Glomerular visceral epithelial cell (primary cell): ENCODE measurements around the gene C4A.
"Not testable (repeated sequence)": the region's sequence is repeated elsewhere in the genome, so short reads cannot be mapped to it uniquely, and the experiment has no call there.

Experiments
- DNase-seq: peaks from one replicate; pipeline ENCODE4 v3.0.0-alpha.2; 2016; ENCODE audit errors: extremely low spot score

C4A gene

DNA sequence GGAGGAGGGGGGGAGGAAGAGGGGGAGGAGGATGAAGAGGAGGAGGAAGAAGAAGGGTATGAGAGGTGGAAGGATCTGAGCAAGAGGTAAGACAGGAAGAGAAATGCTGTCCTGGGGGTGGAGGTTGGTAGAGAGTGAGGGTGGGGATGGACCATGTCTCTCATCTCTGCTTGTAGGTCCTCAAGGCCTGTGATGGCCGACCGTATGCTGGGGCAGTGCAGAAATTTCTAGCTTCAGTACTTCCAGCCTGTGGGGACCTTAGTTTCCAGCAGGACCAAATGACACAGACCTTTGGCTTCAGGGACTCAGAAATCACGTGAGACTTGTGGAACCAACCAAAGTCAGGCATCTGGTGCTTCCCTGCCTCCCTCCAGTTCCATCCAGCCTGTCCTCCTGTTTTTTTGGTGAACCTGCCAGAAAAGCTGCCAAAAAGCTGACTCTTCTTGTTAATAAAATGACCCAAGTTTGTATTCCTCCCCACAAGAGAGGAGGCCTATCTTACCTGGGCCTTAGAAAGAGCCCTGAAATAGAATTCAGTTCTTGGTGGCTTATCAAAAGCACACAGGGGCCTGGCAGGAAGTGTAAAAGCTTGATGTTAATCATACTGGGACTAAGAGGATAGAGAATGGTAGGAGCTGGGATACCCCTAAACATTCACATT is 2.5 kb upstream of the C4A start:
- no peak for DNase-seq

DNA sequence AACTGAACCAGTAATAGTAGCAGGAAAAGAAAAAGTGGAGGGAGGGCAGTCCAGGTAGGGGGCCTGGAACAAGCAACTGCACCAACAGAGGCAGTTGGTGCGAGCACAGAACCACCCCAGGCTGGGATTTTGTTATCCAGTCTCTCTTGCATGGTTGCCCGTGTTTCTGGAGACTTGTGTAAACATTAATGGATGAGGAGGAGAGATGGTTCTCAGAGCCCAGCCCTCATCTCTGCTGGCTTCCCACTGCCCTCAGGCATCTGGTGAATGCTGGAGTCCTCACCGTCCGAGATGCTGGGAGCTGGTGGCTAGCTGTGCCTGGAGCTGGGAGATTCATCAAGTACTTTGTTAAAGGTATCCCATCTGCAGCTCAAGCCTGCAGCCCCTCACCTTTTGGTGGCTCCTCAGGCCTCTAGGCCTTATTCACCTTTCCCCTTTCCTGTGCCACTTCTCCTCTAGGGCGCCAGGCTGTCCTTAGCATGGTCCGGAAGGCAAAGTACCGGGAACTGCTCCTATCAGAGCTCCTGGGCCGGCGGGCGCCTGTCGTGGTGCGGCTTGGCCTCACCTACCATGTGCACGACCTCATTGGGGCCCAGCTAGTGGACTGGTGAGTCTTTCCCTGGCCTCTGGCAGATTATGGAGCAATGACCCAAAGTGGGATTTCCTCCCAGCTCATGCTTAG is 1.5 kb upstream of the C4A start:
- not testable (repeated sequence) for DNase-seq

- not testable (repeated sequence) for DNase-seq
Observed at GRCh38 chr6:31980998-31981397, 859 bp upstream of the C4A start.

DNA sequence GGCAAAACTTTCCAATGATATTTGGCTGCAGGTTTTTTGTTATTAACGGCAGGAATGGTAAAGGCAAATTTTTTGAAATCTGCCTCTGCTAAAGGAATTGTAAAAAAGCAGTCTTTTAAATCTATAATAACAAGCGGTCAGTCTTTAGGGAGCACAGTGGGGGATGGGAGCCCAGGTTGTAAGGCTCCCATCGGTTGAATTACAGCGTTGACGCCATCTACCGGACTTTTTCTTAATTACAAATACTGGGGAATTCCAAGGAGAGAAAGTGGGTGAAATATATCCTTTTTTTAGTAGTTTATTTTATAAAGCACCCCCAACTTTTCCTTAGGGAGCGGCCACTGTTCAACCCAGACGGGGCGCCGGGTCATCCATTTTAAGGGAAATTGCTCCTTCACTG is 7.5 kb downstream of the C4A start:
- not testable (repeated sequence) for DNase-seq

GRCh38 chr6:31994421-31994820 is 12.6 kb downstream of the C4A start:
- DNase-seq, result not testable (repeated sequence)

DNA sequence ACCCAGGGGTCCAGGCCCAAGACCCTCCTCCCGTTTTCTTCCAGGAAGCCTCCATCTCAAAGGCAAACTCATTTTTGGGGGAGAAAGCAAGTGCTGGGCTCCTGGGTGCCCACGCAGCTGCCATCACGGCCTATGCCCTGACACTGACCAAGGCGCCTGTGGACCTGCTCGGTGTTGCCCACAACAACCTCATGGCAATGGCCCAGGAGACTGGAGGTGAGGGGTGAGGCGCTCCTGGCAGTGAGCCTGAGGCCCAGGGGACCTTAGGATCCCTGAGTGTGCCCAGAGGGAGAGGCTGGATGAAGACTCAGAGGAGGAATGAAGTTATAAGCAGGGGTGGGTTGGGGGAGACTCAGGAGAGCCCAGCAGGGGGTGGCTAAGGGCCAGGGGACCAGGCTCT is 14.5 kb downstream of the C4A start:
- DNase-seq, result not testable (repeated sequence)

GRCh38 chr6:32002546-32003268 is 20.9 kb downstream of the C4A start:
- DNase-seq, result not testable (repeated sequence)

GRCh38 chr6:32003301-32003700 is 21.4 kb downstream of the C4A start:
- not testable (repeated sequence) for DNase-seq

GRCh38 chr6:32004393-32004792 is 22.5 kb downstream of the C4A start:
- DNase-seq, result not testable (repeated sequence)

GRCh38 chr6:32004864-32005537 is 23.1 kb downstream of the C4A start:
- DNase-seq, result not testable (repeated sequence)

- DNase-seq, result not testable (repeated sequence)
Observed at GRCh38 chr6:32005538-32005880, 23.7 kb downstream of the C4A start.

GRCh38 chr6:32005991-32006529 is 24.2 kb downstream of the C4A start:
- DNase-seq, result not testable (repeated sequence)

- DNase-seq, result not testable (repeated sequence)
Observed at GRCh38 chr6:32007086-32007485, 25.2 kb downstream of the C4A start.

DNA sequence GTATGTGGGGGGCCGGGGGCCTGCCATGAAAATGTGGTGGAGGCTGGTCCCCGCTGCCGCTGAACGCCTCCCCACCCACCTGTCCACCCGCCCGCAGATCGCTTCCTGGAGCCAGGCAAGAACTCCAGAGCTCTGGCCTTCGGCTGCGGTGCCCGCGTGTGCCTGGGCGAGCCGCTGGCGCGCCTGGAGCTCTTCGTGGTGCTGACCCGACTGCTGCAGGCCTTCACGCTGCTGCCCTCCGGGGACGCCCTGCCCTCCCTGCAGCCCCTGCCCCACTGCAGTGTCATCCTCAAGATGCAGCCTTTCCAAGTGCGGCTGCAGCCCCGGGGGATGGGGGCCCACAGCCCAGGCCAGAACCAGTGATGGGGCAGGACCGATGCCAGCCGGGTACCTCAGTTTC is 26.2 kb downstream of the C4A start:
- not testable (repeated sequence) for DNase-seq

DNA sequence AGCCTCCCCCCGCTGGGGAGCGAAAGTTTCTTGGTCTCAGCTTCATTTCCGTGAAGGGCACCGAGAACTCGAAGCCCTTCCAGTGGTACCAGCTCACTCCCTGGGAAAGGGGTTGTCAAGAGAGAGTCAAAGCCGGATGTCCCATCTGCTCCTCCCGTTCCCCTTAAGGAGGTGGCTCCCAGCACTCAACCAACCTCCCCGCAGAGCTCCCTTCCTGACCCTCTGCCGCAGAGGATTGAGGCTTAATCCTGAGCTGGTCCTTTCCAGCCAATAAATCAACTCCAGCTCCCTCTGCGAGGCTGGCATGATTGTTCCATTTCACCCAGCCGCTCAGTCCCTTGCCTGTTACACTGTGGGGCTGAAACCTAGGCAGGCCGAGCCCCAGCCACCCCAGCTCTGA is 26.8 kb downstream of the C4A start:
- not testable (repeated sequence) for DNase-seq

GRCh38 chr6:32009537-32009936 is 27.7 kb downstream of the C4A start:
- not testable (repeated sequence) for DNase-seq

GRCh38 chr6:32010856-32011530 is 29.1 kb downstream of the C4A start:
- not testable (repeated sequence) for DNase-seq

DNA sequence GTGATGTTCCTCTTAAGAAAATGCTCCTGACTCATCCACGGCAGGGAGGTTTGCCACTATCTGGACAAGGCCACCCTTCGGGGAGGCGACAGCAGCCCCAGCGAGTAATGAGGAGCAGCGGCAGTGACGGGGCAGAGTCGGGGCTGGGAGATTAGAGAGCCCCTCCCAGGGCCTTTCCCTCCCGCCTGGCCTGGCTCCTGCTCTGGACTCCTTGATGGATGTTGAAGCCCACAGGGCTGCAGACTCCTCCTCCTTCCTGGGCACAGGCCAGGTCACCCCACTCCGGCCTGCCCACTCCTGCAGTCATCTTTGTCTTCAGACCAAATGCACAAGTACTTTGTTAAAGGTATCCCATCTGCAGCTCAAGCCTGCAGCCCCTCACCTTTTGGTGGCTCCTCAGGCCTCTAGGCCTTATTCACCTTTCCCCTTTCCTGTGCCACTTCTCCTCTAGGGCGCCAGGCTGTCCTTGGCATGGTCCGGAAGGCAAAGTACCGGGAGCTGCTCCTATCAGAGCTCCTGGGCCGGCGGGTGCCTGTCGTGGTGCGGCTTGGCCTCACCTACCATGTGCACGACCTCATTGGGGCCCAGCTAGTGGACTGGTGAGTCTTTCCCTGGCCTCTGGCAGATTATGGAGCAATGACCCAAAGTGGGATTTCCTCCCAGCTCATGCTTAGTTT is 31.2 kb downstream of the C4A start:
- DNase-seq, result not testable (repeated sequence)

DNA sequence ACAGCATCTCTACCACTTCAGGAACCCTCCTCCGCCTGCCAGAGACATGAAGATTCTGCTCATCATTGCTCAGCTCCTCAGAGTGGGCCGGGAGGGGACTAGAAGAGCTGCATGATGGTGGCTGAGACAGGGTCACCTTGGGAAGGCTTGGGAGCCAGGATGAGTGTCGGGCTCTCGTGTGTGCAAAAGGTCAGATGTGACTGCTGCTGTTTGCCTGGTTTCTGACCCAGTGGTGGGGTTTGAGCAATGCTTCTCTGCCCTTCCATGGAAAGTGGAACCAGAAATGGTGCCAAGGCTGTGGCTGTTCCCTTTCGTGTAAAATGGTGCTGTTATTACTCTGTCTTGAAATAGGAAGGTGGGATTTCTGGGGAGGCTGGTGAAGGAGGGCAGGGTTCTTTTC is 31.9 kb downstream of the C4A start:
- not testable (repeated sequence) for DNase-seq

DNA sequence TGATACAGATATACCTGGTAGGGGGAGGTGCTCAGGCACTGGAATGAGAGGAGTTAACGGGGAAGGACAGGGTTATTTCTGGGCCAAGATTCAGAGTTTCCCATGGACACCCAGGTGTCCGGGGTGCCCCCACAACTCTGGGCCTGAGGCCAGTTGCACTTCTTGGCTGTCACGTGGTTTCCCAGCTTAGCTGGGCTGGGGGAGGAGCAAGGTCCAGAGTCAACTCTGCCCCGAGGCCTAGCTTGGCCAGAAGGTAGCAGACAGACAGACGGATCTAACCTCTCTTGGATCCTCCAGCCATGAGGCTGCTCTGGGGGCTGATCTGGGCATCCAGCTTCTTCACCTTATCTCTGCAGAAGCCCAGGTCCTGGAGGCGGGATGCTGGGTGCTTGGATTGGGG is 32.7 kb downstream of the C4A start, which contains the start of gene C4B:
TSS of gene C4B (plus strand) at position 249 of the 400 bp plus-strand sequence. CDS start at position 300, 51 bp downstream.
- not testable (repeated sequence) for DNase-seq

DNA sequence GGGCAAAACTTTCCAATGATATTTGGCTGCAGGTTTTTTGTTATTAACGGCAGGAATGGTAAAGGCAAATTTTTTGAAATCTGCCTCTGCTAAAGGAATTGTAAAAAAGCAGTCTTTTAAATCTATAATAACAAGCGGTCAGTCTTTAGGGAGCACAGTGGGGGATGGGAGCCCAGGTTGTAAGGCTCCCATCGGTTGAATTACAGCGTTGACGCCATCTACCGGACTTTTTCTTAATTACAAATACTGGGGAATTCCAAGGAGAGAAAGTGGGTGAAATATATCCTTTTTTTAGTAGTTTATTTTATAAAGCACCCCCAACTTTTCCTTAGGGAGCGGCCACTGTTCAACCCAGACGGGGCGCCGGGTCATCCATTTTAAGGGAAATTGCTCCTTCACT is 40.2 kb downstream of the C4A start:
- not testable (repeated sequence) for DNase-seq
